Osteocyte (in vitro differentiated cells): ENCODE measurements around the gene GNL3L. TPM values are rescaled to one million over a fixed set of nuclear protein-coding genes. Genes with fewer than 3 reads are reported as not detected.

Experiments
- DNase-seq: peaks from one replicate; pipeline ENCODE4 v3.0.0; 2021; ENCODE audit warnings: mixed read lengths; ENCODE audit not compliant: unreplicated experiment; ENCODE audit errors: extremely low spot score
- H3K27ac Mint-ChIP-seq: one replicate; pipeline ENCODE4 v1.8.0; 2021; ENCODE audit warnings: mild to moderate bottlenecking, mixed read lengths; ENCODE audit not compliant: unreplicated experiment
- H3K27me3 Mint-ChIP-seq: one replicate; pipeline ENCODE4 v1.8.0; 2021; ENCODE audit warnings: mixed read lengths; ENCODE audit not compliant: unreplicated experiment
- H3K36me3 Mint-ChIP-seq: one replicate; pipeline ENCODE4 v1.8.0; 2021; ENCODE audit warnings: mixed read lengths; ENCODE audit not compliant: unreplicated experiment
- H3K4me1 Mint-ChIP-seq: one replicate; pipeline ENCODE4 v1.8.0; 2021; ENCODE audit warnings: mixed read lengths; ENCODE audit not compliant: unreplicated experiment
- H3K4me3 Mint-ChIP-seq: one replicate; pipeline ENCODE4 v1.8.0; 2021; ENCODE audit warnings: mild to moderate bottlenecking, moderate library complexity, mixed read lengths; ENCODE audit not compliant: unreplicated experiment
- H3K9me3 Mint-ChIP-seq: one replicate; pipeline ENCODE4 v1.8.0; 2021; ENCODE audit warnings: mixed read lengths; ENCODE audit not compliant: unreplicated experiment
- CTCF ChIP-seq: fragments of 200-600 bp; sonication (generic); IDR thresholded peaks from 2 replicates; pipeline ENCODE4 v1.5.0; 2021; ENCODE audit warnings: antibody characterized with exemption, mild to moderate bottlenecking, moderate library complexity
- total RNA-seq: library from RNA; stranded (reverse); gene quantifications from 2 replicates; pipeline ENCODE4 v1.2.1, GENCODE V29; 2021

GNL3L gene
- total RNA-seq, 1 donor from 2014 or later, result 53.6 TPM

- TF ChIP-seq CTCF, result no peak
- H3K9me3 Mint-ChIP-seq, result peaks cover 27% of the 10 kb centered on the region
- DNase-seq, result no peak
- H3K27ac Mint-ChIP-seq, result no peak overlapping the region
- H3K36me3 Mint-ChIP-seq, result no peaks in the 10 kb centered on the region
- no peak overlapping the region for H3K4me3 Mint-ChIP-seq
- H3K27me3 Mint-ChIP-seq, result no peaks in the 10 kb centered on the region
- no peaks in the 10 kb centered on the region for H3K4me1 Mint-ChIP-seq
These were observed 72.5 kb downstream of the GNL3L start for GRCh38 chrX:54602563-54602962.

Other genes starting within 250 kb of the GNL3L start
- 3.9 and 5.8 TPM in 2 replicates for gene WNK3, start 172.2 kb upstream of the GNL3L start, total RNA-seq
- gene TSR2, start 89.8 kb upstream of the GNL3L start, total RNA-seq, result 25.2 and 29.1 TPM in 2 replicates
- gene FGD1, start 34.0 kb upstream of the GNL3L start, total RNA-seq, result 29.0 and 29.5 TPM in 2 replicates